ENCODE measurements around the gene CACNA1S.

DNA sequence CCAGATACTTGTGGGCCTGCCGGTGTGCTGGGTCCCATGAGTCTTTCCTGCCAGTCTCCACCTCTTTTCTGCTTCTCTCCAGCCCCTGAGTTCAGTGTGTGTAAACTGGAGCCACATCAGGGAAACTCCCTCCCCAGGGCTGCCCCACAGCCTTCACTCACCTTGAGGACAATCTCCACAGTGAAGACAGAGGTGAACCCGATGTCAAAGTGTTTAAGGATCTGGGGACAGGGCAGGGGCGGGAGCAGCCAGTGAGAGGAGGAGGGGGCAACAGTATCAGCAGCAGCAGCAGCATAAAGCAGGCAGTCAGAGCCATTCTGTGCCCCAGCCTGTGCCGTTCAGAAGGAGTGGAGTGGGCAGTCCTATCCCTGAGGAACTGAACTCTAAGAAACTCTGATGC, 43.2 kb downstream of the CACNA1S start:
- TF ChIP-seq POLR2A (IDR thresholded peaks at IDR 0.05), result no peak
- TF ChIP-seq, protein P1, sequence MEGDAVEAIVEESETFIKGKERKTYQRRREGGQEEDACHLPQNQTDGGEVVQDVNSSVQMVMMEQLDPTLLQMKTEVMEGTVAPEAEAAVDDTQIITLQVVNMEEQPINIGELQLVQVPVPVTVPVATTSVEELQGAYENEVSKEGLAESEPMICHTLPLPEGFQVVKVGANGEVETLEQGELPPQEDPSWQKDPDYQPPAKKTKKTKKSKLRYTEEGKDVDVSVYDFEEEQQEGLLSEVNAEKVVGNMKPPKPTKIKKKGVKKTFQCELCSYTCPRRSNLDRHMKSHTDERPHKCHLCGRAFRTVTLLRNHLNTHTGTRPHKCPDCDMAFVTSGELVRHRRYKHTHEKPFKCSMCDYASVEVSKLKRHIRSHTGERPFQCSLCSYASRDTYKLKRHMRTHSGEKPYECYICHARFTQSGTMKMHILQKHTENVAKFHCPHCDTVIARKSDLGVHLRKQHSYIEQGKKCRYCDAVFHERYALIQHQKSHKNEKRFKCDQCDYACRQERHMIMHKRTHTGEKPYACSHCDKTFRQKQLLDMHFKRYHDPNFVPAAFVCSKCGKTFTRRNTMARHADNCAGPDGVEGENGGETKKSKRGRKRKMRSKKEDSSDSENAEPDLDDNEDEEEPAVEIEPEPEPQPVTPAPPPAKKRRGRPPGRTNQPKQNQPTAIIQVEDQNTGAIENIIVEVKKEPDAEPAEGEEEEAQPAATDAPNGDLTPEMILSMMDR (IDR thresholded peaks at IDR 0.05), result no peak
- no peak for TF ChIP-seq POLR2AphosphoS5 (IDR thresholded peaks at IDR 0.05)

Data from sigmoid colon (tissue), 4 donors.